Stimulated activated CD8-positive, alpha-beta memory T cell treated with anti-CD3 and anti-CD28 coated beads, Interleukin-7, amount 100 ng/mL, for 4 hours (primary cell): ENCODE data around the gene SSR1.
A peak's percentile ranks its signal among the peaks of the same experiment; 100 is the strongest.

Experiments
- DNase-seq, 2 donors: peaks; one replicate each; pipeline ENCODE4 v3.0.0-alpha.2; 2020; ENCODE audit warnings: low read depth in 2 of 2

Gene SSR1

GRCh38 chr6:7257521-7258230 is 55.3 kb downstream of the SSR1 start:
- no peak for DNase-seq

- no peak for DNase-seq
Observed at GRCh38 chr6:7256785-7257184, 56.2 kb downstream of the SSR1 start.

DNA sequence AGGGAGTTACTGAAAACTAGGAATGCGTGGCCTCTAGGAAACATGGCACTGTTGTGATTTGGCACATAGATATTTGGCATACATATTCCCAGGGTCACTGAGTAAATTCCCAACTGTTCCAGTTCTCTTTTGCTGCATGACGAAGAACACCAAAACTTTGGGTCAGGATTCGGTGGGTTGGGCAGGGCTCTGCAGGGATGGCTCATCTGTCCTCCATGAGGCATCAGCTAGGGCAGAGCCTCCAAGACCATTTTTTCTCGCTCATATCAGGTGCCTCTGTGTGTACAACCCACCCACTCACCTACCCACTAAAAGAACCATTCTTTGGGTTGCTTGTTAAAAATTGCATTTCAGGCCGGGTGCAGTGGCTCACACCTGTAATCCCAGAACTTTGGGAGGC is 57.1 kb downstream of the SSR1 start:
- no peak for DNase-seq

DNA sequence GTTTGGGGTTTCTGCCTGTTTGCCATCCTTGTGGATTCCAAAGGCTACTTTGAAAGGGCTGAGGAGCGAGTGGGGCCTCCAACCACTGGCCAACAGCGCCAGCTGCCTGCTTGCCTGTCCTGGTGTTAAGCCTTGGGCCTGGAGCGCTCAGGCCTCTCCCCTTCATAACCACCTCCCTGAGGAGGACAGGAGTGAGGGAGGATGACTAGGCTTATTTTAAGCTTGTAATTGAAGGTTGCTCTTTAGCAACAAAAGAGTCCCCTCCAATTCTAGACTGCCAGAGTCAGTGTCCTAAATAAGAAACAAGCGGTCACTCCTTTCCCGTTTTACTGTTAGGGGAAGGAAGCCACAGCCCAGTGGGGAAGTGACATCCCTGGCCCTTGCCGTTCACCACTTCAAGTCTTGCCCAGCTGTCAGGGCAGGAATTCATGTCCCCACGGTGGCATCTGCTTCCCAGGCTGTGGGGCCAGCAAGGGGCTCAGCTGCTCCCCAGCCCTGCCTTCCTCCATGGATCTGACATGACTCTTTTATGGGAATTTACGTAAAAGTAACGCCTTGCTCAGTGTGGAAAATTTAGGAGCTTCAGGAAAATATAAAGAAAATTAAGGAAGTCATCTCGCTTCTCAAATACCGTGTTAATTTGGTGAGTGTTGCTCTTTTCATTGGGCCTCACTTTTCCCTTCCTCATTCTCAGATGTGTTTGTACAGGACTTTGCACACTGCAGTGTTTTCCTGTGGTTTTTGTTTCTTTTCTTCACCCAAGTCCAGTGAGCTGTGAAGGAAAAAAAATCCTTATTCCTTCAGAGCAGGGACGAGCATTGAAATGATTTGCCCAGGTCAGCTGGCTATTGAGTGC is 57.8 kb downstream of the SSR1 start:
- no peak for DNase-seq

- DNase-seq, result no peak
Observed at GRCh38 chr6:7252390-7252789, 60.6 kb downstream of the SSR1 start.

GRCh38 chr6:7251646-7252260 is 61.2 kb downstream of the SSR1 start:
- no peak for DNase-seq

- no peak for DNase-seq
Observed at GRCh38 chr6:7250812-7251211, 62.2 kb downstream of the SSR1 start.

DNA sequence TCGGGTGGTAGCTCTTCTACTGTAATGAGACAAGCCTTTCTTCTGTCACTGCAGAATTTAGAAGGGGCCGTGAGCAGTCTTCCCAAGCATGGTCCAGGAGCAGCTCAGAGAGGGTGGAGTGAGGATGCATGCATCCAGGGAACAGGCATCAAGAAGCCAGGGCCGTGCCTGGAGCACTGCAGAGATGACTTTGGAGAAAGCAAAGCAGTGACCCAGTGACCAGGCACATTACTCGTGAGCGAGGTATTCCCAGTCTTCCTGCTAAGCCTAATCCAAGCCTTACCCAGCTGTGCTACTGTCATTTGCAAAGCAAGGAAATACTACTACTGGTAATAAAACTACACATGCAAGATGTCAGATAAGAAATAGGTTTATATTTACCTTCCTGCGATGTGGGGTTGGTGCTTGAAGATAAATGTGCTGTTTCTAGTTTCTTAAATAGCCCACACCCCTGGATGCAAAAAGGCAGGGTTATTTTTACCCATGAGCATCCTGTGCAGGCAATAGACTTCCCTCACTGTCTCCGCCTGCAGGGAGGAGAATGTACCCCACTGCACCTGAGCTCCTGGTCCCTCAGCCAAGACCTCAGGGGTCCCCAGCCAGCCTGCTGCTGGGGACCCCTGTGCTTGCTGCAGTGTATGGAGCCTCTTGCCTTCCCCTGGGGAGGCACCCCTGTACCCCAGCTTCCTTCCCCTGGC is 62.9 kb downstream of the SSR1 start:
- no peak for DNase-seq

- no peak for DNase-seq
Observed at GRCh38 chr6:7249391-7249790, 63.6 kb downstream of the SSR1 start.

DNA sequence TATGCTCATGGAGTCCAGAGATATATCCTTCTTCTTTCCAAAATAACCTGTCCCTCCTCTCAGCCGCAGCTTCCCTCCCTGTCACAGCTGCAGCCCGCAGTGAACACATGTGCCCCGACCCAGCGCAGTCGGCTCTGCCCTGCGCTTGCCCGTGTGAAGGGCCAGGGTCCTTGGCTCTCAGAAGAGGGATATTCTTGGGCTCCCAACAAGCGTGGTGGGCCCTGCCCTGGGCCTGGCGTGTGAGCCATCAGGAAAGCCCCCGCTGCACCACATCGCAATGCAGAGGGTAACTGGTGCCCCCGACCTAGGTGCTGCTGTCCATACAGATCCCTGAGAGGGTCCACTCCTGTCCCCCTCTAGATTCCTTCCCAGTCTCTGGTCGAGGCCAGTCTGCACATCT is 65.2 kb downstream of the SSR1 start:
- no peak for DNase-seq

DNA sequence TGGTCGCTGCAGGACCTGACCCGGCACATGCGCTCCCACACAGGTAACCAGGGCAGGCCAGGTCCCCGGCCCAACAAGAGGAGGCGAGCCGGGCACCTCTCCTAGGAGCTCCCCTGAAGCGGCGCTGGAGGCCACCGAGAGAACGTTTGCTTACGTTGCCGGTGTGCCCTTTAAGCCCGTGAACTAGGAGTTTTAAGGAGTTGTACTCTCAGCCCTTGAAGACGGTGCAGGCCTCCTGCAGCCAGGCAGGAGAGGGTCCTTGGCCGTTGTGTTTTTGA is 65.9 kb downstream of the SSR1 start:
- DNase-seq, result no peak

- DNase-seq, result no peak
Observed at GRCh38 chr6:7246401-7247178, 66.4 kb downstream of the SSR1 start.

DNA sequence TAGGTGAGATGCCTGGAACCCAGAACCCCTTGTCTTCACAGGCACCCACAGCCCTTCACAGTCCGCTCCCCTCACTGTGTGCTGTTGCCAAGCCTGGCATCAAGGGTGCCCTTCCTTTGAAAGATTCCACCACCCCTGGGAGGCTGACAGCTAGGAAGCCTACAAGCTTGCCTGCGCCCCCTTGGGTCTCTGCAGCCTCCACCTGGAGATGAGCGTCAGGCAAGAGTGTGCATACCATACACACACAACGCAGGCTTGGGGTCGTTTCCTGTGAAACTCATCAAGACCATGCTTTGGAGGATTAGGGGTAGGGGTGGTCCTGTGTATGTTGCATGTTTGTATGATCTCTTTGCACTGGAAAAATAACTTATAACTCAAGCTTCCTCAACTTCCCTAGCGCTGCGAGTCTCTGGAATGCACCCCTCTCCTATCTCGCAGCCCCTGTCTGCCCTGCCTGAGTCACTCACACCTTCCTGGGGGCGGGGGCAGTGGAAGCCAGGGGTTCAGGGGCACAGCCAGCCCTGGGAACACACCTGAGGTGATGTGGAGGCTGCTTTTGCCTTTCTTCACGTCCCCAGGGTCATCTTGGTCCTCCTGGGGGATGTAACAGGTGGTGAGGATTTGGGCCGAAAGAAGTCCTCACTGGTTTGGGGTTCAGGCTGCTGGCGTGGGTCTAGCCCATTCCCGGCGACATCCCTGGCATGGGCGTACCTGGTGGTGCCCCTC is 67.2 kb downstream of the SSR1 start:
- DNase-seq, result no peak

GRCh38 chr6:7243179-7243981 is 69.6 kb downstream of the SSR1 start:
- DNase-seq, result peak in 1 of 2 donors; percentile 24

DNA sequence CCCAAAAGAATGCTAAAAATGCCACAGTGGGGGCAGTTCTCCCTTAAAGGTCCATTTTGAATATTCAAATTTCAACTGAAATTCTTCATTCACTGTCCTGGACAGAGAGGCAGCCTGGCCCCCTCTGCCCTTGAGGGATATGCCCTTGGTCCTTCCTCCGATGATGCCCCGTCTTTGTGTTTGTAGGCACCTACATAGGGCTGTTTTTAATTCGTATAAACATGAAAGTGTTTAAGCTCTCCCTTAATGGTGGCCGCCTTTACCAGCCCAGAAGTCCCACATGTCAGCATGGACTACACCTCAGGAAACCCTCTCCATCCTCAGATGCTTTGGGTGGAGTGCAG is 70.2 kb downstream of the SSR1 start:
- DNase-seq, result no peak

GRCh38 chr6:7241709-7242645 is 71.0 kb downstream of the SSR1 start:
- no peak for DNase-seq

GRCh38 chr6:7241160-7241559 is 71.8 kb downstream of the SSR1 start:
- DNase-seq, result no peak

GRCh38 chr6:7240351-7240750 is 72.6 kb downstream of the SSR1 start:
- DNase-seq, result no peak

- no peak for DNase-seq
Observed at GRCh38 chr6:7239590-7239948, 73.4 kb downstream of the SSR1 start.
